Ectodermal cell (in vitro differentiated cells): ENCODE measurements around the gene CAMK2A.
"Not testable (repeated sequence)": the region's sequence is repeated elsewhere in the genome, so short reads cannot be mapped to it uniquely, and the experiment has no call there.

Experiments used
- H3K27ac ChIP-seq: 2 replicates; pipeline ENCODE4 v1.7.0; 2013; ENCODE audit warnings: mild to moderate bottlenecking, low read depth, low read length; ENCODE audit not compliant: insufficient read depth, poor library complexity, severe bottlenecking
- H3K27me3 ChIP-seq: 2 replicates; pipeline ENCODE4 v1.7.0; 2013; ENCODE audit warnings: mild to moderate bottlenecking, low read length; ENCODE audit not compliant: insufficient read depth, control insufficient read depth, poor library complexity, severe bottlenecking
- H3K36me3 ChIP-seq: one replicate; pipeline ENCODE4 v1.7.0; 2013; ENCODE audit warnings: low read length; ENCODE audit not compliant: control insufficient read depth, insufficient read depth
- H3K4me1 ChIP-seq: one replicate; pipeline ENCODE4 v1.7.0; 2013; ENCODE audit warnings: low read length; ENCODE audit not compliant: control insufficient read depth, insufficient read depth
- H3K4me3 ChIP-seq: 2 replicates; pipeline ENCODE4 v1.7.0; 2013; ENCODE audit warnings: low read depth, low read length, control low read depth; ENCODE audit not compliant: insufficient read depth
- H3K9me3 ChIP-seq: 2 replicates; pipeline ENCODE4 v1.7.0; 2013; ENCODE audit warnings: mild to moderate bottlenecking, low read length, moderate library complexity; ENCODE audit not compliant: control insufficient read depth
- WGBS, 2 experiments: methylation state at CpG; one replicate each; pipeline ENCODE4 v1.1.7; 2013; ENCODE audit warnings: missing lambda C conversion rate in 2 of 2; 5-methylcytosine and 5-hydroxymethylcytosine counted together

CAMK2A gene

GRCh38 chr5:150238646-150239045 is 50.9 kb downstream of the CAMK2A start:
- WGBS, 2 experiments = 90 to 92% methylated on average over 10 of the region's 10 CpGs

GRCh38 chr5:150236981-150237754 is 52.4 kb downstream of the CAMK2A start:
- H3K27ac ChIP-seq = no peak overlapping the region
- H3K27me3 ChIP-seq = no peaks in the 10 kb centered on the region
- no peak overlapping the region for H3K4me3 ChIP-seq
- no peaks in the 10 kb centered on the region for H3K36me3 ChIP-seq
- WGBS, 2 experiments = 89 to 93% methylated on average over 15 of the region's 15 CpGs
- no peaks in the 10 kb centered on the region for H3K9me3 ChIP-seq
- H3K4me1 ChIP-seq = peaks cover 11% of the 10 kb centered on the region

More at GRCh38 chr5:150238646-150239045, 50.9 kb downstream of the CAMK2A start:
- H3K27ac ChIP-seq = no peak overlapping the region
- H3K36me3 ChIP-seq = no peaks in the 10 kb centered on the region
- no peaks in the 10 kb centered on the region for H3K9me3 ChIP-seq
- no peak overlapping the region for H3K4me3 ChIP-seq
- peaks cover 18% of the 10 kb centered on the region for H3K4me1 ChIP-seq
- H3K27me3 ChIP-seq = no peaks in the 10 kb centered on the region

- Histone ChIP-seq H3K27me3 (no peaks in the 10 kb centered on the region), H3K4me1 (peaks cover 2% of the 10 kb centered on the region), H3K9me3 (no peaks in the 10 kb centered on the region), H3K4me3 (no peak overlapping the region), H3K27ac (no peak overlapping the region), H3K36me3 (no peaks in the 10 kb centered on the region)
- 88 to 93% methylated on average over 2 of the region's 2 CpGs for WGBS, 2 experiments
These were observed 53.3 kb downstream of the CAMK2A start for GRCh38 chr5:150236313-150236712.

- Histone ChIP-seq H3K27ac (no peak overlapping the region), H3K9me3 (no peaks in the 10 kb centered on the region), H3K27me3 (no peaks in the 10 kb centered on the region), H3K4me3 (no peak overlapping the region), H3K4me1 (no peaks in the 10 kb centered on the region), H3K36me3 (no peaks in the 10 kb centered on the region)
- WGBS, 2 experiments = 85 to 88% methylated on average over 5 of the region's 5 CpGs
These were observed 54.1 kb downstream of the CAMK2A start for GRCh38 chr5:150235500-150235854.

- no peaks in the 10 kb centered on the region for H3K4me1 ChIP-seq
- WGBS, 2 experiments = 87 to 93% methylated on average over 5 of the region's 5 CpGs
- no peaks in the 10 kb centered on the region for H3K9me3 ChIP-seq
- H3K4me3 ChIP-seq = no peak overlapping the region
- no peaks in the 10 kb centered on the region for H3K36me3 ChIP-seq
- H3K27ac ChIP-seq = no peak overlapping the region
- no peaks in the 10 kb centered on the region for H3K27me3 ChIP-seq
These were observed 54.7 kb downstream of the CAMK2A start for GRCh38 chr5:150234576-150235499.

GRCh38 chr5:150233706-150234105 is 55.9 kb downstream of the CAMK2A start:
- 91 to 94% methylated on average over 5 of the region's 5 CpGs for WGBS, 2 experiments
- not testable (repeated sequence) for H3K27me3 ChIP-seq, H3K27ac ChIP-seq, H3K36me3 ChIP-seq, H3K4me3 ChIP-seq, H3K4me1 ChIP-seq, H3K9me3 ChIP-seq

GRCh38 chr5:150230842-150231241 is 58.7 kb downstream of the CAMK2A start:
- H3K27ac ChIP-seq = no peak overlapping the region
- WGBS, 2 experiments = 92% methylated on average over 6 to 7 of the region's 7 CpGs
- H3K4me3 ChIP-seq = no peak overlapping the region
- no peaks in the 10 kb centered on the region for H3K27me3 ChIP-seq
- no peaks in the 10 kb centered on the region for H3K9me3 ChIP-seq
- H3K36me3 ChIP-seq = no peaks in the 10 kb centered on the region
- peaks cover 9% of the 10 kb centered on the region for H3K4me1 ChIP-seq

- H3K4me1 ChIP-seq = peaks cover 9% of the 10 kb centered on the region
- no peaks in the 10 kb centered on the region for H3K9me3 ChIP-seq
- no peak overlapping the region for H3K4me3 ChIP-seq
- WGBS, 2 experiments = 92% methylated on average over 3 of the region's 3 CpGs
- H3K27me3 ChIP-seq = no peaks in the 10 kb centered on the region
- H3K36me3 ChIP-seq = no peaks in the 10 kb centered on the region
- no peak overlapping the region for H3K27ac ChIP-seq
These were observed 60.0 kb downstream of the CAMK2A start for GRCh38 chr5:150229571-150229970.

GRCh38 chr5:150227606-150228273 is 61.8 kb downstream of the CAMK2A start:
- Histone ChIP-seq H3K9me3 (no peaks in the 10 kb centered on the region), H3K27me3 (no peaks in the 10 kb centered on the region), H3K4me1 (peaks cover 9% of the 10 kb centered on the region), H3K36me3 (no peaks in the 10 kb centered on the region), H3K4me3 (no peak overlapping the region), H3K27ac (no peak overlapping the region)
- WGBS, 2 experiments = 80% methylated on average over 11 of the region's 11 CpGs

GRCh38 chr5:150227036-150227435 is 62.5 kb downstream of the CAMK2A start:
- Histone ChIP-seq H3K9me3 (no peaks in the 10 kb centered on the region), H3K4me1 (peaks cover 9% of the 10 kb centered on the region), H3K27ac (no peak overlapping the region), H3K27me3 (no peaks in the 10 kb centered on the region), H3K4me3 (no peak overlapping the region), H3K36me3 (no peaks in the 10 kb centered on the region)
- 90 to 93% methylated on average over 5 of the region's 5 CpGs for WGBS, 2 experiments
